H1 (cell line): ENCODE data around the gene MMP25.

ENCODE experiments used
- CREB1 ChIP-seq: IDR thresholded peaks from 2 replicates; pipeline ENCODE4 v1.6.1; 2012; ENCODE audit warnings: inconsistent platforms
- CTCF ChIP-seq, 3 experiments: IDR thresholded peaks; 1 replicate in 2 of 3; 2 replicates in 1 of 3; pipeline versions ENCODE4 v1.5.1 to v1.6.1; 2011; ENCODE audit warnings: low read length in 3 of 3, mild to moderate bottlenecking in 3 of 3, inconsistent platforms in 2 of 3, low read depth in 1 of 3, moderate library complexity in 1 of 3; ENCODE audit not compliant: insufficient read depth in 1 of 3; ENCODE audit errors: control extremely low read depth in 1 of 3
- EP300 ChIP-seq, 2 experiments: IDR thresholded peaks; 1 replicate in 1 of 2; 2 replicates in 1 of 2; pipeline ENCODE4 v1.6.1; 2011 to 2012; ENCODE audit warnings: low read depth in 2 of 2, low read length in 2 of 2, mild to moderate bottlenecking in 2 of 2, borderline replicate concordance in 1 of 2, inconsistent platforms in 1 of 2, moderate library complexity in 1 of 2
- MAX ChIP-seq: IDR thresholded peaks from 2 replicates; pipeline ENCODE4 v1.6.1; 2012; ENCODE audit warnings: inconsistent platforms

GRCh38 chr16:3095869-3096268 is 49.5 kb downstream of the MMP25 start:
- TF ChIP-seq CTCF (IDR thresholded peaks at IDR 0.05; ENCODE audit: control extremely low read depth in 1 of 3, insufficient read depth in 1 of 3, low read depth in 1 of 3, low read length in 3 of 3) (peak; percentile 20 to 40 (median 26)), CREB1 (no peak), EP300 (IDR thresholded peaks at IDR 0.05; ENCODE audit: borderline replicate concordance in 1 of 2, low read depth in 2 of 2, low read length in 2 of 2) (no peak), MAX (no peak)
